HepG2 (cell line): ENCODE results near the gene PRDM10. TPM values are rescaled to one million over a fixed set of nuclear protein-coding genes. Genes with fewer than 3 reads are reported as not detected.

Experiments
- ASH2L ChIP-seq: fragments of 300-600, 200-600 bp; sonication (generic); IDR thresholded peaks from 2 replicates; pipeline ENCODE4 v1.7.0; 2017; ENCODE audit warnings: low read depth, mild to moderate bottlenecking, moderate library complexity, mixed read lengths, low read length; ENCODE audit not compliant: insufficient read length
- FOXK1 ChIP-seq: sonication (generic); formaldehyde crosslinking; IDR thresholded peaks from 2 replicates; pipeline ENCODE4 v1.4.0; 2020; ENCODE audit warnings: low read depth, missing genetic modification reagents, borderline replicate concordance
- JDP2 ChIP-seq: sonication (generic); formaldehyde crosslinking; IDR thresholded peaks from 2 replicates; pipeline ENCODE4 v1.8.1; 2022; ENCODE audit warnings: missing genetic modification reagents, borderline replicate concordance
- KDM1A ChIP-seq: IDR thresholded peaks from 2 replicates; pipeline ENCODE4 v1.6.1; 2016; ENCODE audit warnings: missing compliant biosample characterization
- MIER2 ChIP-seq: IDR thresholded peaks from 2 replicates; pipeline ENCODE4 v1.6.1; 2016; ENCODE audit warnings: missing biosample characterization, missing genetic modification reagents
- MZF1 ChIP-seq: sonication (generic); formaldehyde crosslinking; IDR thresholded peaks from 2 replicates; pipeline ENCODE4 v1.8.1; 2023; ENCODE audit warnings: mild to moderate bottlenecking, missing genetic modification reagents, borderline replicate concordance
- NFRKB ChIP-seq: fragments of 450-650 bp; IDR thresholded peaks from 2 replicates; pipeline ENCODE4 v1.6.1; 2017
- RFX5 ChIP-seq: IDR thresholded peaks from 2 replicates; pipeline ENCODE4 v1.6.1; 2011; ENCODE audit warnings: low read depth, low read length, improper control_type of control experiment
- YY1 ChIP-seq: IDR thresholded peaks from 2 replicates; pipeline ENCODE4 v1.6.1; 2011; ENCODE audit warnings: low read length, low read depth, moderate library complexity, mild to moderate bottlenecking; ENCODE audit not compliant: insufficient read depth, insufficient replicate concordance
- ZFP36 ChIP-seq: fragments of 150-350 bp; IDR thresholded peaks from 2 replicates; pipeline ENCODE4 v1.6.1; 2018; ENCODE audit warnings: borderline replicate concordance, low read length, low read depth; ENCODE audit not compliant: partially characterized antibody
- ZFP82 ChIP-seq: sonication (generic); formaldehyde crosslinking; IDR thresholded peaks from 2 replicates; pipeline ENCODE4 v1.5.1; 2020; ENCODE audit warnings: mild to moderate bottlenecking, missing genetic modification reagents, borderline replicate concordance
- ZNF331 ChIP-seq: sonication (generic); formaldehyde crosslinking; IDR thresholded peaks from 2 replicates; pipeline ENCODE4 v1.4.0; 2020; ENCODE audit warnings: missing genetic modification reagents
- ZNF441 ChIP-seq: sonication (generic); formaldehyde crosslinking; IDR thresholded peaks from 2 replicates; pipeline ENCODE4 v1.7.0; 2021; ENCODE audit warnings: missing genetic modification reagents, borderline replicate concordance
- ZNF468 ChIP-seq: sonication (generic); formaldehyde crosslinking; IDR thresholded peaks from 2 replicates; pipeline ENCODE4 v1.8.0; 2022; ENCODE audit warnings: mild to moderate bottlenecking, moderate library complexity, missing genetic modification reagents
- ZNF530 ChIP-seq: sonication (generic); formaldehyde crosslinking; IDR thresholded peaks from 2 replicates; pipeline ENCODE4 v1.5.0; 2020; ENCODE audit warnings: low read depth, mild to moderate bottlenecking, missing genetic modification reagents
- ZNF644 ChIP-seq: IDR thresholded peaks from 2 replicates; pipeline ENCODE4 v1.6.1; 2016; ENCODE audit warnings: low read depth
- ZNF766 ChIP-seq: sonication (generic); formaldehyde crosslinking; IDR thresholded peaks from 2 replicates; pipeline ENCODE4 v1.5.0; 2020; ENCODE audit warnings: missing genetic modification reagents, borderline replicate concordance
- ZNF768 ChIP-seq: sonication (generic); formaldehyde crosslinking; IDR thresholded peaks from 2 replicates; pipeline ENCODE4 v1.4.0; 2020; ENCODE audit warnings: missing genetic modification reagents
- ZNF772 ChIP-seq: sonication (generic); formaldehyde crosslinking; IDR thresholded peaks from 2 replicates; pipeline ENCODE4 v1.5.0; 2020; ENCODE audit warnings: mild to moderate bottlenecking, missing genetic modification reagents
- polyA plus RNA-seq, 8 experiments: library from polyadenylated mRNA; depleted of rRNA in 3 of 8; stranded (reverse) in 7 of 8; unstranded in 1 of 8; fragments of >200 nt; fragmentation: Illumina TruSeq in 4 of 8; extraction: Trizol in 4 of 8; gene quantifications; 2 replicates each; pipeline versions ENCODE4 v1.2.1 to v1.2.3, GENCODE V29; 2011 to 2016; ENCODE audit warnings: low read depth in 4 of 8, missing spikeins in 1 of 8, mixed read lengths in 1 of 8; ENCODE audit not compliant: insufficient read depth in 1 of 8
- total RNA-seq, 5 experiments: library from RNA; depleted of rRNA; stranded (reverse); fragments of >200 nt; fragmentation: Illumina TruSeq; extraction: Trizol; gene quantifications; 2 replicates each; pipeline ENCODE4 v1.2.3, GENCODE V29; 2016; ENCODE audit warnings: low read depth in 1 of 5
- TF ChIP-seq, protein P1 (sequence below): sonication (generic); formaldehyde crosslinking; IDR thresholded peaks from 2 replicates; pipeline ENCODE4 v1.4.0; 2020; ENCODE audit warnings: missing genetic modification reagents
- TF ChIP-seq, protein P2 (sequence below): sonication (generic); formaldehyde crosslinking; IDR thresholded peaks from 2 replicates; pipeline ENCODE4 v1.4.0; 2020; ENCODE audit warnings: mild to moderate bottlenecking, missing genetic modification reagents
- TF ChIP-seq, protein P3 (sequence below): sonication (generic); formaldehyde crosslinking; IDR thresholded peaks from 2 replicates; pipeline ENCODE4 v1.4.0; 2020; ENCODE audit warnings: missing genetic modification reagents

Gene PRDM10
- total and polyA plus RNA-seq, 2 of the 13 experiments (the other 11 are each of a cell fraction or from before 2014, with no cell fraction given), result 5.7 to 5.8 TPM

DNA sequence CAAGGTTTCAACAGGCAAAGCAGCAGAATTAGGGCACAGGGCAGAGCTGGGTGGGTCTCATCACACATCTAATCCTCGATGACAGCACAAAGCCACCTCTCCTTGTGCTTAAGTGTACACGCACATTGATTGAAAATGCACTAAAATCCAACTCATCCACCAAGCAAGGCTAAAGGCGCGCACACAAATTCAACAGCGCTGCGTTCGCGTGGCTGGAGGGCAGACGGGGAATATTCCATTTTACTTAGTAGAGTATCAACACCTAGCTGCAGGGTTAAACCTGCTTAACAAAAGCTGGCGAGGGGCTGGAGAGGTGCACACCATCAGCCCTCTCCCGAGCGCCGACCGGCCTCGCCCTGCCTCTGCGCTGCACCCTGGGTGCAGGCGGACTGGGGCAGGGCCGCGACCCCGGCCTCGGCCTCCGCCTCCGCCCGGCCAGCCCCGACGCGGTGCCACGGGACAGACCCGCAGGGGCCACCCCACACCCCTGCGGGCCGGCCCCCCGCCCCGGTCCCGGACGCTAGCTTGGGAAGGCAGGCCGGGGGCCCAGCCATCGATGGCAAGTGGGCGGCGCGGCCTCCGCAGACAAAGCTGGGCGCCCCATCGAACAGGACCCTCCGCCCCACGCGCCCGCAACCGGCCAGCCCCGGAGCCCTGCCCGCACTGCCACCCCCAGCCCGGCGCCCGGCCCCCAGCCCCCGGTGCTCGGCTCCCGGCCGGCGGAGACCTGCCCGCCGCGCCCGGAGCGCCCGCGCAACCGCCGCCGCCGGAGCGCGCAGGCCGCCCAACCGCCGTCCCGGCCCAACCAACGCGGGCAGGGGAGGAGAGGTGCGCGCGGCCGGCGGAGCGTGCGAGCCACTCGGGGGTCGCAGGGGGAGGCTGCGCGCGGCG lies 929 bp downstream of the PRDM10 start (continued):
- TF ChIP-seq ZFP82 (CRISPR knock-in tag) (peak; percentile 5; the same call in 1 of the 2 replicates), ZNF644 (no peak), ASH2L (no peak), ZNF768 (peak; percentile 43; the same call in 1 of the 2 replicates), YY1 (peak; percentile 15), MZF1 (no peak), MIER2 (CRISPR knock-in tag) (no peak), JDP2 (CRISPR knock-in tag) (no peak), RFX5 (no peak), ZNF530 (CRISPR knock-in tag) (no peak), ZFP36 (no peak), ZNF772 (CRISPR knock-in tag) (no peak), ZNF468 (no peak), KDM1A (CRISPR knock-in tag) (no peak), ZNF766 (CRISPR knock-in tag) (no peak), ZNF441 (CRISPR knock-in tag) (no peak), ZNF331 (CRISPR knock-in tag) (no peak), NFRKB (no peak), FOXK1 (peak; percentile 35; the same call in 1 of the 2 replicates)
- TF ChIP-seq, protein P1, sequence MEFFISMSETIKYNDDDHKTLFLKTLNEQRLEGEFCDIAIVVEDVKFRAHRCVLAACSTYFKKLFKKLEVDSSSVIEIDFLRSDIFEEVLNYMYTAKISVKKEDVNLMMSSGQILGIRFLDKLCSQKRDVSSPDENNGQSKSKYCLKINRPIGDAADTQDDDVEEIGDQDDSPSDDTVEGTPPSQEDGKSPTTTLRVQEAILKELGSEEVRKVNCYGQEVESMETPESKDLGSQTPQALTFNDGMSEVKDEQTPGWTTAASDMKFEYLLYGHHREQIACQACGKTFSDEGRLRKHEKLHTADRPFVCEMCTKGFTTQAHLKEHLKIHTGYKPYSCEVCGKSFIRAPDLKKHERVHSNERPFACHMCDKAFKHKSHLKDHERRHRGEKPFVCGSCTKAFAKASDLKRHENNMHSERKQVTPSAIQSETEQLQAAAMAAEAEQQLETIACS (CRISPR knock-in tag), result peak; percentile 75; the same call in 1 of the 2 replicates
- TF ChIP-seq, protein P2, sequence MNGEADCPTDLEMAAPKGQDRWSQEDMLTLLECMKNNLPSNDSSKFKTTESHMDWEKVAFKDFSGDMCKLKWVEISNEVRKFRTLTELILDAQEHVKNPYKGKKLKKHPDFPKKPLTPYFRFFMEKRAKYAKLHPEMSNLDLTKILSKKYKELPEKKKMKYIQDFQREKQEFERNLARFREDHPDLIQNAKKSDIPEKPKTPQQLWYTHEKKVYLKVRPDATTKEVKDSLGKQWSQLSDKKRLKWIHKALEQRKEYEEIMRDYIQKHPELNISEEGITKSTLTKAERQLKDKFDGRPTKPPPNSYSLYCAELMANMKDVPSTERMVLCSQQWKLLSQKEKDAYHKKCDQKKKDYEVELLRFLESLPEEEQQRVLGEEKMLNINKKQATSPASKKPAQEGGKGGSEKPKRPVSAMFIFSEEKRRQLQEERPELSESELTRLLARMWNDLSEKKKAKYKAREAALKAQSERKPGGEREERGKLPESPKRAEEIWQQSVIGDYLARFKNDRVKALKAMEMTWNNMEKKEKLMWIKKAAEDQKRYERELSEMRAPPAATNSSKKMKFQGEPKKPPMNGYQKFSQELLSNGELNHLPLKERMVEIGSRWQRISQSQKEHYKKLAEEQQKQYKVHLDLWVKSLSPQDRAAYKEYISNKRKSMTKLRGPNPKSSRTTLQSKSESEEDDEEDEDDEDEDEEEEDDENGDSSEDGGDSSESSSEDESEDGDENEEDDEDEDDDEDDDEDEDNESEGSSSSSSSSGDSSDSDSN (CRISPR knock-in tag), result peak; percentile 73; the same call in 1 of the 2 replicates
- TF ChIP-seq, protein P3, sequence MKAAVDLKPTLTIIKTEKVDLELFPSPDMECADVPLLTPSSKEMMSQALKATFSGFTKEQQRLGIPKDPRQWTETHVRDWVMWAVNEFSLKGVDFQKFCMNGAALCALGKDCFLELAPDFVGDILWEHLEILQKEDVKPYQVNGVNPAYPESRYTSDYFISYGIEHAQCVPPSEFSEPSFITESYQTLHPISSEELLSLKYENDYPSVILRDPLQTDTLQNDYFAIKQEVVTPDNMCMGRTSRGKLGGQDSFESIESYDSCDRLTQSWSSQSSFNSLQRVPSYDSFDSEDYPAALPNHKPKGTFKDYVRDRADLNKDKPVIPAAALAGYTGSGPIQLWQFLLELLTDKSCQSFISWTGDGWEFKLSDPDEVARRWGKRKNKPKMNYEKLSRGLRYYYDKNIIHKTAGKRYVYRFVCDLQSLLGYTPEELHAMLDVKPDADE (CRISPR knock-in tag), result 0 out of 2 replicates have a peak, but pooled peaks have one; percentile 31
